GM23338 (cell line): ENCODE results near the gene STX8. TPM values are rescaled to one million over a fixed set of nuclear protein-coding genes. Genes with fewer than 3 reads are reported as not detected.

ENCODE experiments used
- ATAC-seq: fragments of 200-7000 bp; cut with Tn5 transposase; 3 replicates; pipeline ENCODE4 v1.9.1; 2020
- DNase-seq: peaks from one replicate; pipeline ENCODE4 v3.0.0-alpha.2; 2015; ENCODE audit warnings: low spot score
- H2AFZ ChIP-seq: fragments of 200-600 bp; sonication (generic); 2 replicates; pipeline ENCODE4 v1.8.0; 2016; ENCODE audit warnings: antibody characterized with exemption, mild to moderate bottlenecking, moderate library complexity
- H3F3A ChIP-seq: fragments of 200-600 bp; sonication (generic); replicated peaks from 2 replicates; pipeline ENCODE4 v1.8.0; 2017; ENCODE audit warnings: antibody characterized with exemption, mixed run types, low read depth
- H3K27ac ChIP-seq: fragments of 200-600 bp; sonication (generic); 2 replicates; pipeline ENCODE4 v1.6.1; 2016; ENCODE audit warnings: low read depth
- H3K27me3 ChIP-seq: fragments of 200-600 bp; sonication (generic); 2 replicates; pipeline ENCODE4 v1.8.0; 2016; ENCODE audit warnings: mild to moderate bottlenecking, mixed run types, moderate library complexity; ENCODE audit not compliant: insufficient read depth
- H3K36me3 ChIP-seq: fragments of 200-600 bp; sonication (generic); 2 replicates; pipeline ENCODE4 v1.8.0; 2016; ENCODE audit warnings: mild to moderate bottlenecking; ENCODE audit not compliant: insufficient read depth
- H3K4me1 ChIP-seq: fragments of 200-600 bp; sonication (generic); 2 replicates; pipeline ENCODE4 v1.8.0; 2016; ENCODE audit warnings: mild to moderate bottlenecking, moderate library complexity; ENCODE audit not compliant: insufficient read depth
- H3K4me2 ChIP-seq: fragments of 200-600 bp; sonication (generic); 2 replicates; pipeline ENCODE4 v1.7.1; 2017; ENCODE audit warnings: mixed run types
- H3K4me3 ChIP-seq: fragments of 200-600 bp; sonication (generic); 2 replicates; pipeline ENCODE4 v1.6.1; 2016; ENCODE audit warnings: mixed run types
- H3K79me2 ChIP-seq: fragments of 200-600 bp; sonication (generic); replicated peaks from 2 replicates; pipeline ENCODE4 v1.8.0; 2017; ENCODE audit warnings: mild to moderate bottlenecking; ENCODE audit not compliant: insufficient read depth
- H3K9me2 ChIP-seq: fragments of 200-600 bp; sonication (generic); 2 replicates; pipeline ENCODE4 v1.8.0; 2017; ENCODE audit not compliant: insufficient read depth
- H4K20me1 ChIP-seq: fragments of 200-600 bp; sonication (generic); replicated peaks from 2 replicates; pipeline ENCODE4 v1.8.0; 2017; ENCODE audit warnings: mild to moderate bottlenecking; ENCODE audit not compliant: insufficient read depth
- H3K27ac Mint-ChIP-seq: 2 replicates; pipeline ENCODE4 v1.8.0; 2020; ENCODE audit warnings: inconsistent platforms, mild to moderate bottlenecking, moderate library complexity, mixed read lengths
- H3K27me3 Mint-ChIP-seq: 3 replicates; pipeline ENCODE4 v1.8.0; 2022; ENCODE audit warnings: low read depth, mild to moderate bottlenecking, moderate library complexity, mixed read lengths, inconsistent platforms; ENCODE audit not compliant: insufficient read depth, poor library complexity
- H3K36me3 Mint-ChIP-seq: 3 replicates; pipeline ENCODE4 v1.8.0; 2021; ENCODE audit warnings: low read depth, mild to moderate bottlenecking, inconsistent platforms, moderate library complexity, mixed read lengths
- H3K4me1 Mint-ChIP-seq: 3 replicates; pipeline ENCODE4 v1.8.0; 2020; ENCODE audit warnings: mild to moderate bottlenecking, inconsistent platforms, mixed read lengths
- H3K4me3 Mint-ChIP-seq: 3 replicates; pipeline ENCODE4 v1.8.0; 2021; ENCODE audit warnings: moderate library complexity, mild to moderate bottlenecking, inconsistent platforms, mixed read lengths
- H3K9me3 Mint-ChIP-seq: 3 replicates; pipeline ENCODE4 v1.8.0; 2020; ENCODE audit warnings: moderate library complexity, mild to moderate bottlenecking, inconsistent platforms, mixed read lengths
- CREB1 ChIP-seq: fragments of 250-450 bp; sonication (Bioruptor Pico); IDR thresholded peaks from 2 replicates; pipeline ENCODE4 v1.5.0; 2020; ENCODE audit warnings: low read depth, mild to moderate bottlenecking, moderate library complexity
- CTCF ChIP-seq, 2 experiments: fragments of 200-600 bp in 1 of 2; sonication (generic) in 1 of 2; conservative IDR thresholded peaks; 2 replicates each; pipeline versions ENCODE4 v1.5.1 to v1.6.1; 2016 to 2017; ENCODE audit warnings: antibody characterized with exemption in 2 of 2, low read depth in 2 of 2, mild to moderate bottlenecking in 2 of 2, moderate library complexity in 1 of 2
- ETS1 ChIP-seq: IDR thresholded peaks from 2 replicates; pipeline ENCODE4 v1.6.1; 2016; ENCODE audit warnings: antibody characterized with exemption
- EZH2 ChIP-seq: fragments of 200-600 bp; sonication (generic); IDR thresholded peaks from one replicate; pipeline ENCODE4 v1.8.0; 2017; ENCODE audit warnings: antibody characterized with exemption, mild to moderate bottlenecking, low read depth; ENCODE audit not compliant: unreplicated experiment
- EZH2phosphoT487 ChIP-seq: fragments of 200-600 bp; sonication (generic); IDR thresholded peaks from one replicate; pipeline ENCODE4 v1.8.1; 2018; ENCODE audit warnings: antibody characterized with exemption; ENCODE audit not compliant: unreplicated experiment
- JUNB ChIP-seq: IDR thresholded peaks from one replicate; pipeline ENCODE4 v1.6.1; 2016; ENCODE audit warnings: antibody characterized with exemption; ENCODE audit not compliant: unreplicated experiment
- NANOG ChIP-seq: IDR thresholded peaks from 2 replicates; pipeline ENCODE4 v1.6.1; 2016; ENCODE audit warnings: antibody characterized with exemption, borderline replicate concordance
- POLR2AphosphoS5 ChIP-seq: IDR thresholded peaks from 2 replicates; pipeline ENCODE4 v1.6.1; 2016; ENCODE audit warnings: antibody characterized with exemption, low read depth
- REST ChIP-seq: IDR thresholded peaks from one replicate; pipeline ENCODE4 v1.6.1; 2018; ENCODE audit warnings: antibody characterized with exemption; ENCODE audit not compliant: unreplicated experiment
- STAT1 ChIP-seq: IDR thresholded peaks from one replicate; pipeline ENCODE4 v1.6.1; 2016; ENCODE audit warnings: antibody characterized with exemption; ENCODE audit not compliant: unreplicated experiment
- ZNF114 ChIP-seq: fragments of 250-450 bp; sonication (Bioruptor Pico); IDR thresholded peaks from 2 replicates; pipeline ENCODE4 v1.5.0; 2020; ENCODE audit warnings: mild to moderate bottlenecking, moderate library complexity
- ZNF331 ChIP-seq: fragments of 250-450 bp; sonication (Bioruptor Pico); IDR thresholded peaks from 2 replicates; pipeline ENCODE4 v1.5.0; 2020; ENCODE audit warnings: low read depth, mild to moderate bottlenecking, moderate library complexity
- ZNF462 ChIP-seq: fragments of 250-450 bp; sonication (Bioruptor Pico); IDR thresholded peaks from 2 replicates; pipeline ENCODE4 v1.5.0; 2020; ENCODE audit warnings: mild to moderate bottlenecking, moderate library complexity
- polyA plus RNA-seq: library from polyadenylated mRNA; unstranded; fragments of >200 nt; fragmentation: Nextera tagmentation; extraction: Ambion mirVana; gene quantifications from 2 replicates; pipeline ENCODE4 v1.2.1, GENCODE V29; 2016
- total RNA-seq: library from RNA; depleted of rRNA; stranded (reverse); fragments of >200 nt; shearing (Covaris generic); gene quantifications from 2 replicates; pipeline ENCODE4 v1.2.3, GENCODE V29; 2014

Gene STX8
- total and polyA plus RNA-seq, 2 experiments from 2014 or later, result 59.4 to 82.3 TPM

GRCh38 chr17:9266031-9266680 is 309.5 kb downstream of the STX8 start:
- Histone ChIP-seq H4K20me1 (no peaks in the 10 kb centered on the region), H3K27ac (no peak overlapping the region), H3K4me1 (no peaks in the 10 kb centered on the region), H3K36me3 (no peaks in the 10 kb centered on the region), H3K9me2 (no peaks in the 10 kb centered on the region; the same call in 1 of the 2 replicates), H3K79me2 (no peaks in the 10 kb centered on the region), H3K27me3 (no peaks in the 10 kb centered on the region), H3K4me3 (no peak overlapping the region), H3F3A (no peaks in the 10 kb centered on the region), H2AFZ (no peak overlapping the region), H3K4me2 (no peak overlapping the region)
- ATAC-seq (no peak), DNase-seq (no peak)
- Mint-ChIP-seq H3K4me3 (no peak overlapping the region), H3K36me3 (no peaks in the 10 kb centered on the region), H3K27ac (no peak overlapping the region), H3K27me3 (peaks cover 3% of the 10 kb centered on the region), H3K9me3 (no peaks in the 10 kb centered on the region; the same call in 2 of the 3 replicates), H3K4me1 (peaks cover 4% of the 10 kb centered on the region; the same call in 1 of the 3 replicates)
- TF ChIP-seq POLR2AphosphoS5 (no peak), ETS1 (no peak), EZH2phosphoT487 (no peak), ZNF462 (CRISPR knock-in tag) (no peak), ZNF114 (CRISPR knock-in tag) (no peak), EZH2 (no peak), JUNB (no peak), STAT1 (no peak), CREB1 (CRISPR knock-in tag) (no peak), NANOG (no peak), ZNF331 (CRISPR knock-in tag) (no peak), REST (no peak), CTCF (conservative IDR thresholded peaks at IDR 0.05; ENCODE audit: low read depth in 2 of 2) (no peak)
